C4-2B (cell line): ENCODE data around the gene C12orf60.

Source experiments
- CTCF ChIP-seq: fragments of 450-650 bp; conservative IDR thresholded peaks from 2 replicates; pipeline ENCODE4 v1.5.1; 2017; ENCODE audit warnings: mild to moderate bottlenecking
- ZFX ChIP-seq: fragments of 450-650 bp; IDR thresholded peaks from 2 replicates; pipeline ENCODE4 v1.6.1; 2017

- no peak for TF ChIP-seq CTCF
- no peak for TF ChIP-seq ZFX
These were observed 33.1 kb downstream of the C12orf60 start for GRCh38 chr12:14836336-14837210.
